Measurements from ENCODE around the gene MPL. TPM values are rescaled to one million over a fixed set of nuclear protein-coding genes. Genes with fewer than 3 reads are reported as not detected.

The MPL gene
- total RNA-seq, 1 donor from 2014 or later = 0.82 TPM

DNA sequence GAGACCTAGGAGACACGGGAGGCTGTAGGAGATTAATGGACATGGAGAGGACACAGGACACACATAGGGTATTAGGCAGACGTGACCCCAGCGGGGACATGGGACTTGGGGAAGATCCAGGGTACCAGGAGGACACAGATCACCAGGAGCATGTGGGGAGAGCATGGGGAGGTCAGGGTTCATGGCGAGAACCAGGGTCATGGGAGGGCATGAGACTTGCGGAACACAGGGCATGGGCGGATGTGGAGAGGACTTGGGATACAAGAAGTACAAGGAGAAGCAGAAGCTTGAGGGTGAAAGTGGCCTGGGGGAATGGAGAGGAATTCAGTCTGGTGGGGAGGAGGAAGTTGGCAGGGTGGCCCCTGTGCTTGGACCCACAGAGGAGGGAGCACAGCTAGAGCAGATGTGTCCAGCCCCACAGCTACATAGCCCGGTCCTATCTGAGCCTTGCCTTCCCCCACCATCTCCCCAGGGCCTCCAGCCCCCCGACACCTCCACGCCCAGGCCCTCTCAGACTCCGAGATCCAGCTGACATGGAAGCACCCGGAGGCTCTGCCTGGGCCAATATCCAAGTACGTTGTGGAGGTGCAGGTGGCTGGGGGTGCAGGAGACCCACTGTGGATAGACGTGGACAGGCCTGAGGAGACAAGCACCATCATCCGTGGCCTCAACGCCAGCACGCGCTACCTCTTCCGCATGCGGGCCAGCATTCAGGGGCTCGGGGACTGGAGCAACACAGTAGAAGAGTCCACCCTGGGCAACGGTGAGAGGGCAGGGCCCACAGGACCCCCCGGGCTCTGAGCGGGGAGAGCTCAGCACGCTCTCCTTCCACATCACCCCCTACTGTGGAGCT, 24.7 kb upstream of the MPL start:
- DNase-seq = no peak
- no peak overlapping the region for H3K27ac ChIP-seq (replicated peaks)
- no peaks in the 10 kb centered on the region for H3K9me3 ChIP-seq (replicated peaks)
- TF ChIP-seq CTCF (IDR thresholded peaks at IDR 0.05; ENCODE audit: borderline replicate concordance) = no peak
- no peaks in the 10 kb centered on the region for H3K27me3 ChIP-seq (ENCODE audit: low read depth)
- H3K36me3 ChIP-seq = peaks cover 26% of the 10 kb centered on the region
- peaks cover 11% of the 10 kb centered on the region for H3K4me1 ChIP-seq
- intact Hi-C loops (cut with micrococcal nuclease) = no loop called here
- H3K4me3 ChIP-seq = no peak overlapping the region

GRCh38 chr1:43313771-43314170, 23.8 kb upstream of the MPL start:
- peaks cover 11% of the 10 kb centered on the region for H3K4me1 ChIP-seq
- H3K27me3 ChIP-seq (ENCODE audit: low read depth) = no peaks in the 10 kb centered on the region
- no peak for DNase-seq
- H3K4me3 ChIP-seq = no peak overlapping the region
- H3K27ac ChIP-seq (replicated peaks) = no peak overlapping the region
- H3K36me3 ChIP-seq = peaks cover 26% of the 10 kb centered on the region
- TF ChIP-seq CTCF (IDR thresholded peaks at IDR 0.05; ENCODE audit: borderline replicate concordance) = no peak
- no peaks in the 10 kb centered on the region for H3K9me3 ChIP-seq (replicated peaks)
- intact Hi-C loops (cut with micrococcal nuclease) = no loop called here

DNA sequence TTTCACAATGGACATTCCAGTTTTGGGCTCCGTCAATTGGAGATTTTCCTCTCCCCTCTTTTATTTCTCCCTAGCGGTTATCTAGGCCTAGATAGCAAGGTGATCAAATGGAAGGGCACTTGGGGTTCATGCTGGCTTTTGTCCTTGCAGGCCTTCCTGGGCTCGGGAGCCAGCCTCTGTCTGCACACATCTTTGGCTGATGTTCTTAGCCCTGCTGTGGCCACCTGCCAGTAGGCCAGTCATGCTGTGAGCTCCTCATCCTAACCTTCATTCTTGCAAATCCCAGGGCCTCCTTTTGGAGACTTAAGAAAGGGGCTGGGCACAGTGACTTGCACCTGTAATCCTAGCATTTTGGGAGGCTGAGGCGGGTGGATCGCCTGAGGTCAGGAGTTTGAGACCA, 23.4 kb upstream of the MPL start:
- H3K4me3 ChIP-seq = no peak overlapping the region
- H3K9me3 ChIP-seq (replicated peaks) = no peaks in the 10 kb centered on the region
- no peaks in the 10 kb centered on the region for H3K27me3 ChIP-seq (ENCODE audit: low read depth)
- H3K36me3 ChIP-seq = peaks cover 28% of the 10 kb centered on the region
- H3K4me1 ChIP-seq = peaks cover 10% of the 10 kb centered on the region
- intact Hi-C loops (cut with micrococcal nuclease) = no loop called here
- no peak for TF ChIP-seq CTCF (IDR thresholded peaks at IDR 0.05; ENCODE audit: borderline replicate concordance)
- DNase-seq = no peak
- H3K27ac ChIP-seq (replicated peaks) = no peak overlapping the region

- peaks cover 33% of the 10 kb centered on the region for H3K36me3 ChIP-seq
- no peak for TF ChIP-seq CTCF (IDR thresholded peaks at IDR 0.05; ENCODE audit: borderline replicate concordance)
- intact Hi-C loops (cut with micrococcal nuclease) = no loop called here
- no peak overlapping the region for H3K27ac ChIP-seq (replicated peaks)
- H3K4me1 ChIP-seq = peaks cover 4% of the 10 kb centered on the region
- DNase-seq = no peak
- no peak overlapping the region for H3K4me3 ChIP-seq
- H3K27me3 ChIP-seq (ENCODE audit: low read depth) = no peaks in the 10 kb centered on the region
- H3K9me3 ChIP-seq (replicated peaks) = no peaks in the 10 kb centered on the region
These were observed 22.1 kb upstream of the MPL start for GRCh38 chr1:43315481-43315880.

DNA sequence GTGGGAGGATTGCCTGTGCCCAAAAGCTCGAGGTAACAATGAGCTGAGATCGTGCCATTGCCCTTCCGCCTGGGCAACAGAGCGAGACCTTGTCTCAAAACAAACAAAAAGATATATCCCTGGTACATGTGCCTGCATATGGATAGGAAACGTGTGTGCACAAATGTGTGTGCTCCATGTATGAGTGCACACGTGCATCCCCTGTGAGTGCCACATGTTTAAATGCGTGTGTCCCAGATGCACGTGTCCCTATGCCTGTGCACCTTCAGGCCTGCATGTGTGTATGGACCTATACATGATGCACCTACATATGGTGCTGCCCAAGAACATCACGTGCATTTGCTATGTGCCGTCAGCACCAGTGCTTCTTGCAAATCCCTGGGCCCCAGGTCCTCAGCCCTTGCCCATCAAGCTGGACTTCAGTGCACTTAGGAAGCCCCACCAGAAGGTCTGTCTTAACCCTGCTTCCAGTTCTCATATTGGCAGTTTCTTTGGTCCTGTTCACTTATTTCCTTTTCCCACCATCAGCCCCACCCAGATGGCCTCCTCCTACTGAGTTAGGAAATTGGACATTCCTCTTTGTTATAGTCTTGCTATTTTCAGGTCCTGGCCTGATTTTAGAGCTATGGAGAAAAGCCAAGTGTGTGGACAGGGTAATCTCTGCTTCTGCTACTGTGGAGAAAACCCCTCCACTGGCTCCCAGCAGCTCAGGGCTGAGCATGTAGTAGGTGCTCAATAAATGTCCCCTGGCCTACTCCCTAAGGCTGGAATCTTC, 21.5 kb upstream of the MPL start:
- Histone ChIP-seq H3K9me3 (replicated peaks) (no peaks in the 10 kb centered on the region), H3K27ac (replicated peaks) (no peak overlapping the region), H3K27me3 (ENCODE audit: low read depth) (no peaks in the 10 kb centered on the region), H3K4me3 (no peak overlapping the region), H3K36me3 (peaks cover 32% of the 10 kb centered on the region), H3K4me1 (peaks cover 4% of the 10 kb centered on the region)
- no peak for TF ChIP-seq CTCF (IDR thresholded peaks at IDR 0.05; ENCODE audit: borderline replicate concordance)
- DNase-seq = no peak
- intact Hi-C loops (cut with micrococcal nuclease) = no loop called here
